ENCODE results near the gene SIGLEC1. TPM values are rescaled to one million over a fixed set of nuclear protein-coding genes. Genes with fewer than 3 reads are reported as not detected.

SIGLEC1 gene
- total RNA-seq, 1 donor from 2014 or later = not detected

- no peak for TF ChIP-seq CTCF (IDR thresholded peaks at IDR 0.05)
- Mint-ChIP-seq H3K4me3 (ENCODE audit: unreplicated experiment) (no peak overlapping the region), H3K9me3 (ENCODE audit: low read depth) (no peaks in the 10 kb centered on the region), H3K27me3 (ENCODE audit: low read depth) (no peaks in the 10 kb centered on the region), H3K27ac (ENCODE audit: unreplicated experiment) (no peak overlapping the region), H3K36me3 (ENCODE audit: low read depth) (no peaks in the 10 kb centered on the region), H3K4me1 (ENCODE audit: low read depth) (peaks cover 9% of the 10 kb centered on the region)
- no peak for DNase-seq (ENCODE audit: low spot score)
These were observed 6.2 kb downstream of the SIGLEC1 start for GRCh38 chr20:3705970-3706739.

GRCh38 chr20:3705491-3705969, 6.9 kb downstream of the SIGLEC1 start:
- no peaks in the 10 kb centered on the region for H3K27me3 Mint-ChIP-seq (ENCODE audit: low read depth)
- no peak overlapping the region for H3K4me3 Mint-ChIP-seq (ENCODE audit: unreplicated experiment)
- TF ChIP-seq CTCF (IDR thresholded peaks at IDR 0.05) = no peak
- no peaks in the 10 kb centered on the region for H3K36me3 Mint-ChIP-seq (ENCODE audit: low read depth)
- no peaks in the 10 kb centered on the region for H3K9me3 Mint-ChIP-seq (ENCODE audit: low read depth)
- H3K4me1 Mint-ChIP-seq (ENCODE audit: low read depth) = peaks cover 9% of the 10 kb centered on the region
- peak; percentile 87 for DNase-seq (ENCODE audit: low spot score)
- no peak overlapping the region for H3K27ac Mint-ChIP-seq (ENCODE audit: unreplicated experiment)

GRCh38 chr20:3704087-3704486, 8.3 kb downstream of the SIGLEC1 start:
- Mint-ChIP-seq H3K27me3 (ENCODE audit: low read depth) (peaks cover 2% of the 10 kb centered on the region), H3K4me3 (ENCODE audit: unreplicated experiment) (no peak overlapping the region), H3K36me3 (ENCODE audit: low read depth) (no peaks in the 10 kb centered on the region), H3K9me3 (ENCODE audit: low read depth) (no peaks in the 10 kb centered on the region), H3K27ac (ENCODE audit: unreplicated experiment) (no peak overlapping the region), H3K4me1 (ENCODE audit: low read depth) (peaks cover 7% of the 10 kb centered on the region)
- DNase-seq (ENCODE audit: low spot score) = no peak
- TF ChIP-seq CTCF (IDR thresholded peaks at IDR 0.05) = no peak

GRCh38 chr20:3702611-3703391, 9.6 kb downstream of the SIGLEC1 start:
- DNase-seq (ENCODE audit: low spot score) = peak; percentile 67
- Mint-ChIP-seq H3K4me3 (ENCODE audit: unreplicated experiment) (no peak overlapping the region), H3K4me1 (ENCODE audit: low read depth) (peaks cover 7% of the 10 kb centered on the region), H3K9me3 (ENCODE audit: low read depth) (no peaks in the 10 kb centered on the region), H3K27me3 (ENCODE audit: low read depth) (peaks cover 2% of the 10 kb centered on the region), H3K27ac (ENCODE audit: unreplicated experiment) (no peak overlapping the region), H3K36me3 (ENCODE audit: low read depth) (no peaks in the 10 kb centered on the region)
- no peak for TF ChIP-seq CTCF (IDR thresholded peaks at IDR 0.05)
